Pancreas (tissue), 10 donors: ENCODE results near the gene ZBTB48. TPM values are rescaled to one million over a fixed set of nuclear protein-coding genes. Genes with fewer than 3 reads are reported as not detected.
A peak's percentile ranks its signal among the peaks of the same experiment; 100 is the strongest.

ENCODE experiments used
- ATAC-seq, 4 donors: fragments of 200-7000 bp; cut with Tn5 transposase; one replicate each; pipeline versions ENCODE4 v1.8.0 to v1.9.1; 2020; ENCODE audit warnings: mild to moderate bottlenecking in 4 of 4, moderate library complexity in 4 of 4
- DNase-seq, 6 donors: peaks; one replicate each; pipeline ENCODE4 v3.0.0-alpha.2; 2020
- FAIRE-seq: peaks from 2 replicates; lab custom pipeline; 2012; peaks lifted over from hg19 to GRCh38; lab: Jason Lieb, UNC
- H3K27ac ChIP-seq, 4 donors: fragments of 200-600 bp; sonication (generic); 1 replicate in 3 of 4; 2 replicates in 1 of 4; pipeline versions ENCODE4 v1.5.0 to v1.8.0; 2020
- H3K27me3 ChIP-seq, 4 donors: fragments of 200-600 bp; one replicate each; pipeline ENCODE4 v1.8.0; 2021
- H3K36me3 ChIP-seq, 3 donors: fragments of 200-600 bp; sonication (generic) in 1 of 3; one replicate each; pipeline versions ENCODE4 v1.5.0 to v1.8.0; 2020 to 2021
- H3K4me1 ChIP-seq, 3 donors: fragments of 200-600 bp; one replicate each; pipeline ENCODE4 v1.8.0; 2021
- H3K4me3 ChIP-seq, 4 donors: fragments of 200-600 bp; sonication (generic) in 2 of 4; one replicate each; pipeline versions ENCODE4 v1.5.0 to v1.8.0; 2020 to 2021
- H3K9me3 ChIP-seq, 4 donors: fragments of 200-600 bp; one replicate each; pipeline ENCODE4 v1.8.0; 2021
- WGBS, 2 donors: extraction: QIAGEN DNeasy Blood & Tissue Kit; methylation state at CpG; one replicate each; pipeline ENCODE4 v1.1.7; 2013; 5-methylcytosine and 5-hydroxymethylcytosine counted together
- intact Hi-C, 3 donors: fragments of 100-400 bp; cut with DNase I; formaldehyde crosslinking; loops; one replicate each; pipeline versions ENCODE4 v1.11.1 to v1.14.2; 2022
- polyA plus RNA-seq, 2 donors: library from polyadenylated mRNA; stranded (reverse); fragments of 200-250 nt; gene quantifications; one replicate each; pipeline ENCODE4 v1.2.3, GENCODE V29; 2013
- total RNA-seq, 6 donors: library from RNA; stranded (reverse); fragmentation: NEBNext Ultra II Directional in 4 of 6; extraction: Animal tissue kit (Norgen Biotek cat#: 25700) in 4 of 6; gene quantifications; one replicate each; pipeline versions ENCODE4 v1.2.1 to v1.2.4, GENCODE V29; 2021 to 2023
- TF ChIP-seq, protein P1 (sequence below), 4 donors: fragments of 200-600 bp; sonication (generic) in 3 of 4; IDR thresholded peaks; one replicate each; pipeline versions ENCODE4 v1.5.0 to v1.8.0; 2021; ENCODE audit warnings: antibody characterized with exemption in 4 of 4
- donor health status: healthy with polysubstance abuse.
- donor health status: DM: no; HTN: no; CAD: no; lungs with moderate emphysema.
- donor health status: DM: no; HTN: no; CAD: no.
- donor health status: control.
- donor health status: control.
- donor health status: Bipolar disorder and iron deficiency.
- donor health status: DM: yes; HTN: yes; CAD: no.
- donor health status: DM: no; HTN: no; CAD: no.
- donor health status: DM: no; HTN: no; CAD: no.
- donor health status: DM: yes; HTN: yes; CAD: no.

ZBTB48 gene
- total and polyA plus RNA-seq, 8 donors = 15.2 to 143 (median 18.4) TPM

DNA sequence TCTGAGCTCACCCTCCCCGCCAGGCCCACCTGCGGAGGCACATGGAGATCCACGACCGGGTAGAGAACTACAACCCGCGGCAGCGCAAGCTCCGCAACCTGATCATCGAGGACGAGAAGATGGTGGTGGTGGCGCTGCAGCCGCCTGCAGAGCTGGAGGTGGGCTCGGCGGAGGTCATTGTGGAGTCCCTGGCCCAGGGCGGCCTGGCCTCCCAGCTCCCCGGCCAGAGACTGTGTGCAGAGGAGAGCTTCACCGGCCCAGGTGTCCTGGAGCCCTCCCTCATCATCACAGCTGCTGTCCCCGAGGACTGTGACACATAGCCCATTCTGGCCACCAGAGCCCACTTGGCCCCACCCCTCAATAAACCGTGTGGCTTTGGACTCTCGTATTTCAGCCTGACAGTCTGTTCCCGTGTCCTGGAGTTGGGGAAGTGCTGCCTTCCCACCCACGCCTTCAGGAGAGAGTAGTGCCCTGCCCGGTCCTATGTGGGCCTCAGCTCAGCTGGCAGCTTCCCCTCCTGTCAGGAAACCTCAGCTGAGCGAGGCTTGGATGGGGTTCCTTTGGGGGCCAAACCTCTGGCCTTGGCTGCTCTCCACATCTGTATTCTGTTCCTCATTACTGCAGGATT lies 9.2 kb downstream of the ZBTB48 start:
- ATAC-seq (no peak), DNase-seq (peak in 1 of 6 donors; percentile 68)

DNA sequence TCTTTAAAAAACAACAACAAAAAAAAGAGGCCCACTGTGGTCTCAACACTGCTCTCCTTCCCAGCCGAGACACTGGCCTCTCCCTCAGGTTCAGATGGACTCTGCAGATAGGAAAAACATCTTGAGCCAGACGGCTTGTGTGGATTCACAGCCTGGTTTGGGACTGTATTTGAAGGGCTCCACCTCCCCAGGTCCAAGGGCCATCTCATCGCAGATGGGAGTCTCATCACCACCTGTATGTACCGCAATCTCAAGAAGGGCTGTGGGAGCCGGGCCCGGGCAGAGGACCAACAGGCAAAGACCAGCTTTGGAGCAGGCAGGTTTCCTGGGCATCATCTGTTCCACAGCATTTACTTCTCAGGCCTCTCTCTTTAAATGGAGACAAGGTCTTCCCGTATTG lies 10.3 kb downstream of the ZBTB48 start:
- Histone ChIP-seq H3K27ac (no peak overlapping the region), H3K4me1 (peaks cover 0 to 7% (median 4%) of the 10 kb centered on the region in 3 donors), H3K9me3 (no peaks in the 10 kb centered on the region), H3K4me3 (no peak overlapping the region), H3K27me3 (no peaks in the 10 kb centered on the region), H3K36me3 (peaks cover 6 to 49% (median 45%) of the 10 kb centered on the region in 3 donors)
- FAIRE-seq (no peak), DNase-seq (no peak), ATAC-seq (no peak)
- TF ChIP-seq, protein P1, sequence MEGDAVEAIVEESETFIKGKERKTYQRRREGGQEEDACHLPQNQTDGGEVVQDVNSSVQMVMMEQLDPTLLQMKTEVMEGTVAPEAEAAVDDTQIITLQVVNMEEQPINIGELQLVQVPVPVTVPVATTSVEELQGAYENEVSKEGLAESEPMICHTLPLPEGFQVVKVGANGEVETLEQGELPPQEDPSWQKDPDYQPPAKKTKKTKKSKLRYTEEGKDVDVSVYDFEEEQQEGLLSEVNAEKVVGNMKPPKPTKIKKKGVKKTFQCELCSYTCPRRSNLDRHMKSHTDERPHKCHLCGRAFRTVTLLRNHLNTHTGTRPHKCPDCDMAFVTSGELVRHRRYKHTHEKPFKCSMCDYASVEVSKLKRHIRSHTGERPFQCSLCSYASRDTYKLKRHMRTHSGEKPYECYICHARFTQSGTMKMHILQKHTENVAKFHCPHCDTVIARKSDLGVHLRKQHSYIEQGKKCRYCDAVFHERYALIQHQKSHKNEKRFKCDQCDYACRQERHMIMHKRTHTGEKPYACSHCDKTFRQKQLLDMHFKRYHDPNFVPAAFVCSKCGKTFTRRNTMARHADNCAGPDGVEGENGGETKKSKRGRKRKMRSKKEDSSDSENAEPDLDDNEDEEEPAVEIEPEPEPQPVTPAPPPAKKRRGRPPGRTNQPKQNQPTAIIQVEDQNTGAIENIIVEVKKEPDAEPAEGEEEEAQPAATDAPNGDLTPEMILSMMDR (IDR thresholded peaks at IDR 0.05) = no peak
- intact Hi-C loops = loop anchor here in 1 of 3 donors (10.0 kb wide), 1 partner anchor 55 kb away; no protein-coding TSS in a partner anchor
- 80 to 83% methylated on average over 7 of the region's 7 CpGs for WGBS, 2 donors

More for the DNA sequence above, 9.2 kb downstream of the ZBTB48 start:
- FAIRE-seq = no peak
- Histone ChIP-seq H3K4me3 (no peak overlapping the region), H3K27ac (no peak overlapping the region), H3K4me1 (peaks cover 0 to 7% (median 4%) of the 10 kb centered on the region in 3 donors), H3K36me3 (peaks cover 5 to 39% (median 37%) of the 10 kb centered on the region in 3 donors), H3K27me3 (no peaks in the 10 kb centered on the region), H3K9me3 (no peaks in the 10 kb centered on the region)
- WGBS, 2 donors = 86 to 87% methylated on average over 24 of the region's 24 CpGs
- TF ChIP-seq, protein P1 (IDR thresholded peaks at IDR 0.05) = no peak
- intact Hi-C loops = no loop called here

DNA sequence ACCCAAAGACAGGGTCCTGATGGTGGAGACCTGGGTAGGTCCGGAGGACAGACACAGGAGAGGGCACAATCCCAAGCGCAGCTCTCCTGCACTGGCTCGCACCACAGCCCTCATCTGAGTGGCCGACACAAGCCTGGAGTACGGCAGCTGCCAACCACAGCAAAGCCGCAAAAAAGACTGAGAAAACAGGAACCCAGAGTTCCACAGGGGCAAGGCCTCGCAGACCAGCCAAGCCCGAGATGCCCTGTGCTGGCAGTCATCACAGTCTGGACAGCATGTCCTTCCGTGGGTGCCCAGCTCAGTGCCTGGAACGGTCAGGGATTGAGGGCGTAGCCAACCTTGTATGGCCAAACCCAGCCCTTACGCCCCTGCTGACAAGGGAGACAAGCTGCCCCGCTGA lies 11.4 kb downstream of the ZBTB48 start:
- intact Hi-C loops = loop anchor here in 1 of 3 donors (10.0 kb wide), 1 partner anchor 56 kb away; no protein-coding TSS in a partner anchor
- WGBS, 2 donors = 85 to 95% methylated on average over 13 of the region's 13 CpGs
- Histone ChIP-seq H3K27ac (no peak overlapping the region), H3K4me3 (no peak overlapping the region), H3K4me1 (peaks cover 0 to 7% (median 4%) of the 10 kb centered on the region in 3 donors), H3K36me3 (peaks cover 6 to 57% (median 55%) of the 10 kb centered on the region in 3 donors), H3K27me3 (no peaks in the 10 kb centered on the region), H3K9me3 (no peaks in the 10 kb centered on the region)
- ATAC-seq = peak in 2 of 4 donors; percentile 6 to 7
- TF ChIP-seq, protein P1 (IDR thresholded peaks at IDR 0.05) = no peak
- no peak for FAIRE-seq
- peak in 1 of 6 donors; percentile 64 for DNase-seq

DNA sequence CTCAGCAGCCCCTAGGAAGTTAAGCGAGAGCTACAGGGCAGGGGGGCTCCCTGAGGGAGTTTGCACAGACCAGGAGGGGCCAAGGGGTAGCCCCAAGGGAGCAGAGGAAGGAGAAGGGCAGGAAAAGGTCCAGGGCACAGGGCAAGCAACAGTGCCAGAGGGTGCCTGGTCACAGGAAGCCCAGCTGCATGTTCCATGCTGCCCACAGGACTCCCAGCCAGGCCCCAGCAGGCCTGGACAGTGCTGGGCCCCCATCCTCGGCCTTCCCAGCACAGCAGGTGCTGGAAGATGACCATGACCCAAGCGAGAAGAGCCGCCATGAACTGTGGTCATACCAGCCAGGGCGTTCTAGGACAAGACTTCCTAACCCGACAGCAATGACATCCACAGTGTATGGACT lies 11.8 kb downstream of the ZBTB48 start:
- Histone ChIP-seq H3K4me3 (no peak overlapping the region), H3K27me3 (no peaks in the 10 kb centered on the region), H3K4me1 (peaks cover 0 to 7% (median 4%) of the 10 kb centered on the region in 3 donors), H3K9me3 (no peaks in the 10 kb centered on the region), H3K27ac (no peak overlapping the region), H3K36me3 (peaks cover 6 to 61% (median 57%) of the 10 kb centered on the region in 3 donors)
- TF ChIP-seq, protein P1 (IDR thresholded peaks at IDR 0.05) = no peak
- intact Hi-C loops = loop anchor here in 1 of 3 donors (10.0 kb wide), 1 partner anchor 57 kb away; no protein-coding TSS in a partner anchor
- FAIRE-seq (no peak), ATAC-seq (no peak), DNase-seq (no peak)
- WGBS, 2 donors = 87 to 89% methylated on average over 6 of the region's 6 CpGs

DNA sequence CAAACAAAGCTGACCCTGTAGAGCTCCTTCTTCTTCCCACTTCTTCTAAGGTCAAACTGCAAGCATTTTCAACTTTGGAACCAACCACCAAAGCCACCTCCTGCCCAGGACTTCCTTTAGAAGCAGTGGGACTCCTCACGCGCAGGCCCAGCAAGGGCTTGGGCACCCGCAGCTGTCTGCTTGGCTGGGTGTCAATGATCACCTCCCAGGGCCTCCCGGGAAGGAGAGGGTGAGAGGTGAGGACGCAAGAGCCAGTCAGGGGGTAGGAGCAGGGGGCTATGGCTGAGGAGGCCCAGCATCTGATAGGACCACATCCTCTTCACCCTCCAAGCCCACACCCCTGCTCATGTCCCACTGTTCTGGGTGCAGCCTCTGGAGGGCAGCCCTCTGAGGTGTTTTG lies 12.6 kb downstream of the ZBTB48 start:
- DNase-seq (no peak), ATAC-seq (no peak), FAIRE-seq (no peak)
- H3K36me3 ChIP-seq = peaks cover 6 to 67% (median 60%) of the 10 kb centered on the region in 3 donors
- H3K4me3 ChIP-seq = no peak overlapping the region
- H3K27me3 ChIP-seq = no peaks in the 10 kb centered on the region
- TF ChIP-seq, protein P1 (IDR thresholded peaks at IDR 0.05) = no peak
- 23 to 42% methylated on average over 5 of the region's 5 CpGs for WGBS, 2 donors
- no peaks in the 10 kb centered on the region for H3K9me3 ChIP-seq
- no peak overlapping the region for H3K27ac ChIP-seq
- H3K4me1 ChIP-seq = peaks cover 3 to 8% (median 4%) of the 10 kb centered on the region in 3 donors
- intact Hi-C loops = loop anchor here in 1 of 3 donors (10.0 kb wide), 1 partner anchor 58 kb away; no protein-coding TSS in a partner anchor
